GM12872 (cell line): ENCODE results near the gene RAD51B.

Experiments used
- CTCF ChIP-seq: IDR thresholded peaks from 3 replicates; pipeline ENCODE4 v1.5.1; 2011; ENCODE audit warnings: low read depth, mild to moderate bottlenecking, low read length, moderate library complexity; ENCODE audit not compliant: insufficient read depth

Gene RAD51B

GRCh38 chr14:67963545-67963944, 144.0 kb downstream of the RAD51B start:
- TF ChIP-seq CTCF, result no peak

- no peak for TF ChIP-seq CTCF
Observed at GRCh38 chr14:67963960-67964812, 144.6 kb downstream of the RAD51B start.

GRCh38 chr14:67965696-67966095, 146.1 kb downstream of the RAD51B start:
- TF ChIP-seq CTCF, result no peak

- no peak for TF ChIP-seq CTCF
Observed at GRCh38 chr14:67967206-67967605, 147.6 kb downstream of the RAD51B start.

- no peak for TF ChIP-seq CTCF
Observed at GRCh38 chr14:67970923-67971322, 151.3 kb downstream of the RAD51B start.

GRCh38 chr14:67971627-67972625, 152.3 kb downstream of the RAD51B start:
- no peak for TF ChIP-seq CTCF

- TF ChIP-seq CTCF, result no peak
Observed at GRCh38 chr14:67973436-67973835, 153.9 kb downstream of the RAD51B start.
